NCI-H2029 (cell line): ENCODE data around the gene NFX1.

ENCODE experiments used
- DNase-seq: peaks from one replicate; lab custom pipeline; 2025; lab: John Stamatoyannopoulos, UW

NFX1 gene

GRCh38 chr9:33267151-33267767 is 23.1 kb upstream of the NFX1 start:
- DNase-seq: no peak

GRCh38 chr9:33270146-33270545 is 20.2 kb upstream of the NFX1 start:
- DNase-seq: no peak

- no peak for DNase-seq
Measured at GRCh38 chr9:33272061-33272460, 18.3 kb upstream of the NFX1 start.

GRCh38 chr9:33273266-33273971 is 16.9 kb upstream of the NFX1 start:
- no peak for DNase-seq

- DNase-seq: no peak
Measured at GRCh38 chr9:33273972-33274328, 16.4 kb upstream of the NFX1 start.

GRCh38 chr9:33277484-33277883 is 12.8 kb upstream of the NFX1 start:
- no peak for DNase-seq

GRCh38 chr9:33285502-33285901 is 4.8 kb upstream of the NFX1 start:
- no peak for DNase-seq

GRCh38 chr9:33287087-33287490 is 3.2 kb upstream of the NFX1 start:
- peak; percentile 83 for DNase-seq

- no peak for DNase-seq
Measured at GRCh38 chr9:33288235-33288634, 2.1 kb upstream of the NFX1 start.

- no peak for DNase-seq
Measured at GRCh38 chr9:33288828-33289483, 1.4 kb upstream of the NFX1 start.

- no peak for DNase-seq
Measured at GRCh38 chr9:33289496-33289895, 820 bp upstream of the NFX1 start.

GRCh38 chr9:33289936-33290246 is 425 bp upstream of the NFX1 start:
- no peak for DNase-seq

- no peak for DNase-seq
Measured at GRCh38 chr9:33291031-33291397, 698 bp downstream of the NFX1 start.

- no peak for DNase-seq
Measured at GRCh38 chr9:33291901-33292300, 1.6 kb downstream of the NFX1 start.

- no peak for DNase-seq
Measured at GRCh38 chr9:33293782-33294181, 3.5 kb downstream of the NFX1 start.

GRCh38 chr9:33294670-33295432 is 4.5 kb downstream of the NFX1 start:
- no peak for DNase-seq

GRCh38 chr9:33295571-33295970 is 5.3 kb downstream of the NFX1 start:
- DNase-seq: no peak

GRCh38 chr9:33297432-33297831 is 7.1 kb downstream of the NFX1 start:
- DNase-seq: peak; percentile 56

- DNase-seq: no peak
Measured at GRCh38 chr9:33300546-33300945, 10.2 kb downstream of the NFX1 start.

- no peak for DNase-seq
Measured at GRCh38 chr9:33304362-33304761, 14.0 kb downstream of the NFX1 start.

GRCh38 chr9:33306037-33306436 is 15.7 kb downstream of the NFX1 start:
- no peak for DNase-seq

- no peak for DNase-seq
Measured at GRCh38 chr9:33307067-33307466, 16.8 kb downstream of the NFX1 start.

- DNase-seq: no peak
Measured at GRCh38 chr9:33309903-33310302, 19.6 kb downstream of the NFX1 start.
